Measurements from ENCODE around the gene TEX22. TPM values are rescaled to one million over a fixed set of nuclear protein-coding genes. Genes with fewer than 3 reads are reported as not detected.

TEX22 gene
- total and polyA plus RNA-seq, 4 donors = 0.18 to 2.1 (median 0.77) TPM

DNA sequence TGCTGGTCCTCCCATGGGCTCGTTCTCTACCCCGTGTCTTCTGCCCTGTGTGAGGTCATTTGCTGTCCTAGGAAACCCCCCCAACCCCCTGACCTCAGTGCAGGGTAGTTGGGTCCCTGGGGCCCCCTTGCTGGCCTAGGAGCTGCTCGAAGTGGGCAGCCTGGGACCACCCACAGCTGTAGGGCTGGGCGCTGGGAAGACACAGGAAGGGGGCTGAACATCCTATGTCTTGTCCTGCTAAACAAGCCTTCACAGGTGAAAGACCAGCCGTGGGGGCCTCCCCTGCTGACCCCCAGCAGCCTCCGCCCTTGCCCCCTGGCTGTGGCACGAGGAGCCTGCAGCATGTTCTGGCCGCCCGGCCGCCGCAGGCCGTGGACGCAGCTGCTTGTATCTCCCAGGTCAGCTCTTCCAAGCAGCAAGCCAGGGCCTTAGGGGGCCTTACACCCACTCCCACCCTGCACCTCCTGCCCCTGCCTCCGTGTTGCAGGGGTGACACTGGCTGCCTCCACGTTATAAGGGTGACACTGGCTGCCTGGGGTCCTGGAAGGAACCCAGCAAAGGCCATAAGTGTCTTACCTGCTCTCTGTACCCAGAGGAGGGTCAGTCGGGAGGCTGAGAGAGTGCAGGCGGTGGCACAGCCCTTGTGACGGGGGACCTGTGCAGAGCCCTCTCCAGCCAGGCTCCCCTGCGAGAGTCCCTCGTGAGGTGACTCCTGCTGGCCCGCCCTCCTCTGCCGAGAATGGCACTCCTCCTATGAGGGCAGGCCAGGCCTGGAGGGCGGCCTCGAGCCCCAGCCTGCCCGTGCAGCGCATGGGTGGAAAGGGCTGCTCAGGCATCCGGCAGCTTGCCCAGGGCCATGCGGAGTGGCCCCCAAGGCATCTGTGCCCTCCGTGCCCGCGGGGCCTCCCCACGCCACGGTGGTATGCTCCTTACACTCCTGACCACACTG, 11.5 kb upstream of the TEX22 start:
- H3K4me1 ChIP-seq (ENCODE audit: control insufficient read depth in 1 of 2, insufficient read depth in 2 of 2, low read length in 2 of 2) = no peaks in the 10 kb centered on the region
- intact Hi-C loops (cut with DNase I) = no loop called here
- H3K27me3 ChIP-seq (ENCODE audit: control insufficient read depth in 1 of 2, insufficient read depth in 2 of 2, low read length in 1 of 2) = no peaks in the 10 kb centered on the region
- peak in 1 of 2 donors; percentile 47 for DNase-seq
- no peak for ATAC-seq (ENCODE audit: low FRiP score)
- no peak overlapping the region for H3K4me3 ChIP-seq (ENCODE audit: low read length in 2 of 2)
- no peaks in the 10 kb centered on the region for H3K9me3 ChIP-seq (ENCODE audit: control insufficient read depth, low read length)
- peaks cover 0 to 2% of the 10 kb centered on the region in 2 donors for H3K36me3 ChIP-seq (ENCODE audit: control insufficient read depth in 1 of 2, insufficient read depth in 2 of 2, low read length in 1 of 2)
- WGBS, 2 donors = 87 to 91% methylated on average over 26 to 33 of the region's 33 CpGs
- H3K27ac ChIP-seq (ENCODE audit: low read depth in 1 of 2, low read length in 2 of 2) = no peak overlapping the region

DNA sequence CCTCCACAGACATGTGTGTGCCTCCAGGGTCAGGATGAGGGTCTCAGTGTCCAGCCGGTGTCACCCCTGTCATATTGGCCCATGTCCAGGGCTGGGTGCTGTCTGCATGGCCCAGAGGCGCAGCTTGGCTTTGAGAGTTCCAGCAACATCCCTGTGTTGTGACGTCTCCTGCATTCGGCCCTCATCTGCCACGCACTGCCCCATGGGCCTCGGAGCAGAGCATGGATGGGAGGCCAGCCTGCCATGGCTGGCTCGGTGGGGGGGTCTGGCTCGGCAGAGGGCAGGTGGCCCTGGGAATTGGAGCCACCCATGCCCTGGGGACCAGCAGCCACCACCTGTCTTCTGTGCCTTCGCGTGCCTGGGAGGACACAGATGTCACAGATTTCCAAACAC, 10.8 kb upstream of the TEX22 start:
- DNase-seq (peak in 1 of 2 donors; percentile 41), ATAC-seq (ENCODE audit: low FRiP score) (no peak)
- no peak overlapping the region for H3K27ac ChIP-seq (ENCODE audit: low read depth in 1 of 2, low read length in 2 of 2)
- no peaks in the 10 kb centered on the region for H3K4me1 ChIP-seq (ENCODE audit: control insufficient read depth in 1 of 2, insufficient read depth in 2 of 2, low read length in 2 of 2)
- H3K9me3 ChIP-seq (ENCODE audit: control insufficient read depth, low read length) = no peaks in the 10 kb centered on the region
- 86% methylated on average over 10 of the region's 10 CpGs for WGBS, 2 donors
- no peak overlapping the region for H3K4me3 ChIP-seq (ENCODE audit: low read length in 2 of 2)
- H3K36me3 ChIP-seq (ENCODE audit: control insufficient read depth in 1 of 2, insufficient read depth in 2 of 2, low read length in 1 of 2) = peaks cover 0 to 2% of the 10 kb centered on the region in 2 donors
- H3K27me3 ChIP-seq (ENCODE audit: control insufficient read depth in 1 of 2, insufficient read depth in 2 of 2, low read length in 1 of 2) = no peaks in the 10 kb centered on the region
- intact Hi-C loops (cut with DNase I) = no loop called here

DNA sequence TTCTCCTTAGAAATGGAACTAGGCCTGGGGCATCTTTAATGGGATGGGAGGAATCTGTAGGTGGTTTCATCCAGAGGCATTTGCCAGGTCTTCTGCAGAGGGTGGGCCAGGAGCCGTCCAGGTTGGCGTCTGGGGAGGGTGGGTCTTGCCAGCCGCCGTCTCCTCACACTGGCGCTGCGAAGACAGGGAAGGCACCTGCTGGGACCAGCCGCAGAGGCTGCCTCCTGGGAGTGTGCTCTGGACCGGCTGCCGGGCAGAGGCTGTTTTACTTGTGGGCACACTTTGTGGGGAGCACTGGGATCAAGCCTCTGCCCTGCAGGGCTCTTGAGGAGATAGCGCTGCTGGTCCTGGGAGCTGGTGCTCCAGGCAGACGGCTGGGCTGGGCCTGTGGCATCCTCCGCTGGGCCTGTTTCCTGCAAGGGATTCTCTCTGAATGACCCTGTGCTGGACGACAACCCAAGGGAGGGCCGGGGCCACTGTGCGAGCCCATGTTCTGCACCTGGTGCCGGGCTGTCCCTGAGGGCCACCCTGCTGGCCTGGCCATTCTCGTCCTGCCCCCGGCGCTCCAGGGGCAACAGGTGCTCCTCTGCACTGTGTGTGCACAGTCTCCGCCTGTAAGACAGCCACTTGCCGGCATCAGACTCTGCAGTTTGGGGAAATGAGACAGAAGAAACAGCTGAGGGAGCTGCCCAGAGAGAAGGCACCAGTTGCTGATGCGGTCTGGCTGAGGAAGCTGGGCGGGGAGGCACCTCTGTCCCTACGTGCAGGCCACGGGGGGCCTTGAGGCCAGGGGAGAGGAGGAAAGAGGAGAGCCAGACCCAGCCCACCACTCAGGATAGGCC, 10.0 kb upstream of the TEX22 start:
- Histone ChIP-seq H3K27me3 (ENCODE audit: control insufficient read depth in 1 of 2, insufficient read depth in 2 of 2, low read length in 1 of 2) (no peaks in the 10 kb centered on the region), H3K36me3 (ENCODE audit: control insufficient read depth in 1 of 2, insufficient read depth in 2 of 2, low read length in 1 of 2) (peaks cover 0 to 1% of the 10 kb centered on the region in 2 donors), H3K4me1 (ENCODE audit: control insufficient read depth in 1 of 2, insufficient read depth in 2 of 2, low read length in 2 of 2) (no peaks in the 10 kb centered on the region), H3K27ac (ENCODE audit: low read depth in 1 of 2, low read length in 2 of 2) (no peak overlapping the region), H3K9me3 (ENCODE audit: control insufficient read depth, low read length) (no peaks in the 10 kb centered on the region), H3K4me3 (ENCODE audit: low read length in 2 of 2) (no peak overlapping the region)
- WGBS, 2 donors = 87 to 88% methylated on average over 25 of the region's 25 CpGs
- ATAC-seq (ENCODE audit: low FRiP score) (peak; percentile 9), DNase-seq (peak in 1 of 2 donors; percentile 71)
- intact Hi-C loops (cut with DNase I) = no loop called here

GRCh38 chr14:105388976-105389375, 9.4 kb upstream of the TEX22 start:
- 83 to 90% methylated on average over 16 of the region's 16 CpGs for WGBS, 2 donors
- ATAC-seq (ENCODE audit: low FRiP score) (no peak), DNase-seq (peak in 1 of 2 donors; percentile 42)
- intact Hi-C loops (cut with DNase I) = no loop called here
- H3K9me3 ChIP-seq (ENCODE audit: control insufficient read depth, low read length) = no peaks in the 10 kb centered on the region
- no peaks in the 10 kb centered on the region for H3K27me3 ChIP-seq (ENCODE audit: control insufficient read depth in 1 of 2, insufficient read depth in 2 of 2, low read length in 1 of 2)
- H3K36me3 ChIP-seq (ENCODE audit: control insufficient read depth in 1 of 2, insufficient read depth in 2 of 2, low read length in 1 of 2) = no peaks in the 10 kb centered on the region
- no peaks in the 10 kb centered on the region for H3K4me1 ChIP-seq (ENCODE audit: control insufficient read depth in 1 of 2, insufficient read depth in 2 of 2, low read length in 2 of 2)
- H3K27ac ChIP-seq (ENCODE audit: low read depth in 1 of 2, low read length in 2 of 2) = no peak overlapping the region
- no peak overlapping the region for H3K4me3 ChIP-seq (ENCODE audit: low read length in 2 of 2)

- Histone ChIP-seq H3K4me3 (ENCODE audit: low read length in 2 of 2) (no peak overlapping the region), H3K9me3 (ENCODE audit: control insufficient read depth, low read length) (no peaks in the 10 kb centered on the region), H3K27ac (ENCODE audit: low read depth in 1 of 2, low read length in 2 of 2) (no peak overlapping the region), H3K36me3 (ENCODE audit: control insufficient read depth in 1 of 2, insufficient read depth in 2 of 2, low read length in 1 of 2) (no peaks in the 10 kb centered on the region), H3K4me1 (ENCODE audit: control insufficient read depth in 1 of 2, insufficient read depth in 2 of 2, low read length in 2 of 2) (no peaks in the 10 kb centered on the region), H3K27me3 (ENCODE audit: control insufficient read depth in 1 of 2, insufficient read depth in 2 of 2, low read length in 1 of 2) (no peaks in the 10 kb centered on the region)
- intact Hi-C loops (cut with DNase I) = no loop called here
- peak in 1 of 2 donors; percentile 60 for DNase-seq
- 76 to 78% methylated on average over 12 of the region's 12 CpGs for WGBS, 2 donors
- ATAC-seq (ENCODE audit: low FRiP score) = no peak
Observed at GRCh38 chr14:105389534-105389933, 8.8 kb upstream of the TEX22 start.

DNA sequence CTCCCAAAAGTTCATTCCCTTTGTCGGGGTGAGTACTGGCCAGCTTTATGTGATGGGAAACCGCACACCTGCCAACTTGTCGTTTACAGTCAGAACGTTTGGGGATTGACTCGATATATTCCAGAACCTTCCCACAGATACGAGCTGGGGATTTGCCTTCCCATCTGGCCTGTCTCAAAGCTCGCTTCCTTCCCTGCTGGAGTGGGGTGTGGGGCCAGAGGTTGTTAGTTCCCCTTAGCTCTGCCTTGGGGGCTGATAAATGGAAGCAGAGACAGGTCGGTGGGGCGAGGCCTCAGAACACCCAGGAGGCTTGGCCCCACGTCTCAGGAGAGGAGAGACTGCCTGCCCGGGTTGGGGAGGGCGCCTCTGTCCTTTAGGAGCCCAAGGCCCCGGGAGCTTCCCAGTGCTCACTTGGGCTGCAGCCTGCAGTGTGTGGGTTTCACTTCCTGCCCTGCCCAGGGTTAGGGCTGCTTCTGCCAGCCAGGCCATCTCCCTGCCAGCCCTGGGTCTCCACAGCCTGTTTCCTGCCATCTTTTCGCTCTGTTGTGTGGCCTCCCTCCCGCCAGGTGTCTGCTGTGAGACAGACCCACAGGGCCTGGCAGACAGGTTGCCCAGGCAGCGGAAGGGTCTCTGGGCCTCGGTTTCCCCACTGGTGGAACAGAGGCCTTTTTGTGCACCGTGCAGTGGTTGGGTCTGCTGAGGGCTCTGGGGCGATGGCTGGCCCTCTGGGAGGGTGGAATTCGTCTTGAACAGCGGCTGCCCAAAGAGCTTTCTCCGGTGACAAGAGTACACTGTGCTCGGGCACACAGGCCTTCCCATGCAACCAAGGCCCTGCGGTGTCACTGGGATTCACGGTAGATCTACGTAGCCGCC, 8.1 kb upstream of the TEX22 start:
- Histone ChIP-seq H3K27ac (ENCODE audit: low read depth in 1 of 2, low read length in 2 of 2) (no peak overlapping the region), H3K4me1 (ENCODE audit: control insufficient read depth in 1 of 2, insufficient read depth in 2 of 2, low read length in 2 of 2) (no peaks in the 10 kb centered on the region), H3K4me3 (ENCODE audit: low read length in 2 of 2) (no peak overlapping the region), H3K36me3 (ENCODE audit: control insufficient read depth in 1 of 2, insufficient read depth in 2 of 2, low read length in 1 of 2) (no peaks in the 10 kb centered on the region), H3K9me3 (ENCODE audit: control insufficient read depth, low read length) (no peaks in the 10 kb centered on the region), H3K27me3 (ENCODE audit: control insufficient read depth in 1 of 2, insufficient read depth in 2 of 2, low read length in 1 of 2) (no peaks in the 10 kb centered on the region)
- intact Hi-C loops (cut with DNase I) = no loop called here
- ATAC-seq (ENCODE audit: low FRiP score) = no peak
- peak in 1 of 2 donors; percentile 74 for DNase-seq
- 83 to 85% methylated on average over 24 to 27 of the region's 27 CpGs for WGBS, 2 donors

- 87 to 90% methylated on average over 24 of the region's 24 CpGs for WGBS, 2 donors
- Histone ChIP-seq H3K27ac (ENCODE audit: low read depth in 1 of 2, low read length in 2 of 2) (no peak overlapping the region), H3K4me1 (ENCODE audit: control insufficient read depth in 1 of 2, insufficient read depth in 2 of 2, low read length in 2 of 2) (no peaks in the 10 kb centered on the region), H3K27me3 (ENCODE audit: control insufficient read depth in 1 of 2, insufficient read depth in 2 of 2, low read length in 1 of 2) (no peaks in the 10 kb centered on the region), H3K36me3 (ENCODE audit: control insufficient read depth in 1 of 2, insufficient read depth in 2 of 2, low read length in 1 of 2) (no peaks in the 10 kb centered on the region), H3K9me3 (ENCODE audit: control insufficient read depth, low read length) (no peaks in the 10 kb centered on the region), H3K4me3 (ENCODE audit: low read length in 2 of 2) (no peak overlapping the region)
- ATAC-seq (ENCODE audit: low FRiP score) = no peak
- DNase-seq = peak in 1 of 2 donors; percentile 36
- intact Hi-C loops (cut with DNase I) = no loop called here
Observed at GRCh38 chr14:105390849-105391500, 7.4 kb upstream of the TEX22 start.

- Histone ChIP-seq H3K27me3 (ENCODE audit: control insufficient read depth in 1 of 2, insufficient read depth in 2 of 2, low read length in 1 of 2) (no peaks in the 10 kb centered on the region), H3K27ac (ENCODE audit: low read depth in 1 of 2, low read length in 2 of 2) (no peak overlapping the region), H3K4me1 (ENCODE audit: control insufficient read depth in 1 of 2, insufficient read depth in 2 of 2, low read length in 2 of 2) (no peaks in the 10 kb centered on the region), H3K36me3 (ENCODE audit: control insufficient read depth in 1 of 2, insufficient read depth in 2 of 2, low read length in 1 of 2) (no peaks in the 10 kb centered on the region), H3K9me3 (ENCODE audit: control insufficient read depth, low read length) (no peaks in the 10 kb centered on the region), H3K4me3 (ENCODE audit: low read length in 2 of 2) (no peak overlapping the region)
- ATAC-seq (ENCODE audit: low FRiP score) = no peak
- DNase-seq = peak in 1 of 2 donors; percentile 50
- intact Hi-C loops (cut with DNase I) = no loop called here
- WGBS, 2 donors = 88 to 89% methylated on average over 21 to 23 of the region's 23 CpGs
Observed at GRCh38 chr14:105391541-105391940, 6.8 kb upstream of the TEX22 start.
